Fibroblast of lung (primary cell): ENCODE results near the gene CFP. TPM values are rescaled to one million over a fixed set of nuclear protein-coding genes. Genes with fewer than 3 reads are reported as not detected.

ENCODE experiments used
- DNase-seq, 2 donors: peaks; one replicate each; pipeline versions ENCODE4 v3.0.0 to v3.0.0-alpha.2; 2010; ENCODE audit warnings: low read depth in 2 of 2
- H2AFZ ChIP-seq: 2 replicates; pipeline ENCODE4 v1.5.1; 2012; ENCODE audit warnings: low read length, control low read depth, inconsistent platforms
- H3K27ac ChIP-seq: 2 replicates; pipeline ENCODE4 v1.5.1; 2011; ENCODE audit warnings: low read length, control low read depth; ENCODE audit not compliant: insufficient read depth
- H3K27me3 ChIP-seq: 2 replicates; pipeline ENCODE4 v1.5.1; 2011; ENCODE audit warnings: mild to moderate bottlenecking, low read length; ENCODE audit not compliant: control insufficient read depth, insufficient read depth
- H3K36me3 ChIP-seq: 2 replicates; pipeline ENCODE4 v1.5.1; 2011; ENCODE audit warnings: low read length; ENCODE audit not compliant: control insufficient read depth, insufficient read depth
- H3K4me1 ChIP-seq: 2 replicates; pipeline ENCODE4 v1.5.1; 2011; ENCODE audit warnings: low read length; ENCODE audit not compliant: control insufficient read depth, insufficient read depth; ENCODE audit errors: extremely low read depth
- H3K4me2 ChIP-seq: 2 replicates; pipeline ENCODE4 v1.5.1; 2011; ENCODE audit warnings: low read length, control low read depth; ENCODE audit not compliant: insufficient read depth; ENCODE audit errors: extremely low read depth
- H3K4me3 ChIP-seq, 4 experiments: fragments of 200-600 bp in 1 of 4; sonication (generic) in 1 of 4; replicated peaks in 1 of 4; 2 replicates each; pipeline ENCODE4 v1.5.1; 2011 to 2016; ENCODE audit warnings: low read length in 4 of 4, low read depth in 3 of 4, mild to moderate bottlenecking in 3 of 4, control low read depth in 2 of 4, inconsistent platforms in 1 of 4, mixed read lengths in 1 of 4; ENCODE audit not compliant: insufficient read depth in 1 of 4; ENCODE audit errors: control extremely low read depth in 1 of 4
- H3K79me2 ChIP-seq: 2 replicates; pipeline ENCODE4 v1.5.1; 2012; ENCODE audit warnings: mild to moderate bottlenecking, low read length, inconsistent platforms; ENCODE audit not compliant: control insufficient read depth, insufficient read depth
- H3K9ac ChIP-seq: 2 replicates; pipeline ENCODE4 v1.5.1; 2011; ENCODE audit warnings: mild to moderate bottlenecking, low read length, control low read depth; ENCODE audit not compliant: insufficient read depth
- H3K9me3 ChIP-seq: 2 replicates; pipeline ENCODE4 v1.5.1; 2012; ENCODE audit warnings: low read depth, low read length; ENCODE audit not compliant: control insufficient read depth, insufficient read depth
- H4K20me1 ChIP-seq: 2 replicates; pipeline ENCODE4 v1.5.1; 2011; ENCODE audit warnings: low read length; ENCODE audit not compliant: control insufficient read depth, insufficient read depth; ENCODE audit errors: extremely low read depth
- CTCF ChIP-seq, 2 donors: IDR thresholded peaks in 1 of 2; conservative IDR thresholded peaks in 1 of 2; 1 replicate in 1 of 2; 2 replicates in 1 of 2; pipeline ENCODE4 v1.5.1; 2011 to 2012; ENCODE audit warnings: low read length in 2 of 2, control low read depth in 1 of 2, inconsistent platforms in 1 of 2, low read depth in 1 of 2, mild to moderate bottlenecking in 1 of 2
- EZH2 ChIP-seq: IDR thresholded peaks from 2 replicates; pipeline ENCODE4 v1.5.1; 2012; ENCODE audit warnings: low read length, control low read depth, mild to moderate bottlenecking; ENCODE audit errors: missing control alignments
- polyA plus RNA-seq, 2 donors: library from polyadenylated mRNA; depleted of rRNA in 1 of 2; stranded (reverse) in 1 of 2; unstranded in 1 of 2; fragments of >200 nt; gene quantifications; 2 replicates each; pipeline ENCODE4 v1.2.1, GENCODE V29; 2011 to 2012; ENCODE audit warnings: missing spikeins in 1 of 2
- total RNA-seq: library from RNA; depleted of rRNA; stranded (reverse); fragments of >200 nt; gene quantifications from 2 replicates; pipeline ENCODE4 v1.2.1, GENCODE V29; 2014

The CFP gene
- total and polyA plus RNA-seq, 2 donors (not counting 1 experiment from before 2014, with no cell fraction given), result 0.08 to 0.17 TPM

DNA sequence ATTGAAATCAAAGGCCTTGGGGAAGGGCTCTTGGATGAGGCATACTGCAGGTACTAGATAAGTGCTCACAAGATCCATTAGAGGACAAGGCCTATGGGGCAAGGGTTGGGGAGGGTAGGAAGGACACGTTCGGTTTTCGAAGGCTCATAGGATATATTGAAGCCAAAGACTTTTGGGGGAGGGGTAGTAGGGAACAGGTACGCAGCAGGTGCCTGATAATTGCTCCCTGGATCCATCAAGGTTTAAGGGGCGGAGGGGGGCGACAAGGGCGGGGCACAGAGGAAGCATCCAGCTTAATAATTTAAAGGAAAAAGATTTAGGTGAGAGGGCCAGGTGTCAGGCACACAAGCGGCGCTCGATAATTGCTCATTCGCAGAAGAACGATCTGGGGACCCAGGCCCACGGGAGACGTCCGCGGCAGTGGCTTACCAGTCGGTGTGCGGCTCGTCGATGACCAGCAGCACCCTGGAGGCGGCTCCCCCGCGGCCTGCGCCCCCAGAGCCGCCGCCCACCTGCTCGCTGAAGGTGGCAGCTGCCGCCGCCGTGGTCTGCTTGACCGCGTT is 10.7 kb downstream of the CFP start:
- Histone ChIP-seq H4K20me1 (no peaks in the 10 kb centered on the region), H3K4me1 (peaks cover 3% of the 10 kb centered on the region), H3K27ac (no peak overlapping the region), H3K9me3 (no peaks in the 10 kb centered on the region), H3K27me3 (peaks cover 5% of the 10 kb centered on the region), H3K4me2 (no peak overlapping the region), H3K36me3 (no peaks in the 10 kb centered on the region), H2AFZ (no peak overlapping the region), H3K4me3 (peak overlapping the region in 1 of 4 experiments; percentile 48), H3K9ac (no peak overlapping the region), H3K79me2 (no peaks in the 10 kb centered on the region)
- no peak for TF ChIP-seq CTCF (conservative IDR thresholded peaks at IDR 0.05 in 1 of 2, IDR thresholded peaks at IDR 0.05 in 1 of 2; ENCODE audit: low read depth in 1 of 2, low read length in 2 of 2)
- TF ChIP-seq EZH2, result no peak
- DNase-seq, result no peak

- DNase-seq, result no peak
- TF ChIP-seq CTCF (conservative IDR thresholded peaks at IDR 0.05 in 1 of 2, IDR thresholded peaks at IDR 0.05 in 1 of 2; ENCODE audit: low read depth in 1 of 2, low read length in 2 of 2), result no peak
- TF ChIP-seq EZH2, result no peak
Observed at GRCh38 chrX:47614618-47615017, 15.1 kb downstream of the CFP start.

DNA sequence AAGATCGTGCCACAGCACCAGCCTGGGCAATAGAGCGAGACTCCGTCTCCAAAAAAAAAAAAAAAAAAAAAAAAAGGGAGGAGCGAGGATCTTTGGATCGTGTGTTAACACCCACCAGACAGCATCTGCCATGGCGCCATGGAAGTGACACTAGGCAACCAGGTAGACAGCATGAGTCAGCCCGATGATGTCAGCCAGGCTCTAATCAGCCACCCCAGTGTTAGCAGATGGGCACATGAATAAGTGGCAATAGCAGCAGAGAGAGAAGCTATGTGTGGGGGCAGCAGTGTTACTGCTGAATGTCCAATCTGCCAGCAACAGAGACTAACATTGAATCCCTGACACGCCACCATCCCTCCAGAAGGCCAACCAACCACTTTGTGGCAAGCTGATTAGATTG is 16.6 kb downstream of the CFP start:
- H4K20me1 ChIP-seq, result no peaks in the 10 kb centered on the region
- DNase-seq, result no peak

More at GRCh38 chrX:47614618-47615017, 15.1 kb downstream of the CFP start:
- no peaks in the 10 kb centered on the region for H3K4me1 ChIP-seq
- no peak overlapping the region for H3K4me2 ChIP-seq
- H3K27me3 ChIP-seq, result peaks cover 5% of the 10 kb centered on the region
- no peak overlapping the region for H2AFZ ChIP-seq
- no peaks in the 10 kb centered on the region for H3K79me2 ChIP-seq
- H3K27ac ChIP-seq, result no peak overlapping the region
- no peaks in the 10 kb centered on the region for H3K36me3 ChIP-seq
- H4K20me1 ChIP-seq, result no peaks in the 10 kb centered on the region
- no peak overlapping the region for H3K9ac ChIP-seq
- H3K4me3 ChIP-seq, result no peak overlapping the region
- no peaks in the 10 kb centered on the region for H3K9me3 ChIP-seq

More for the DNA sequence above, 16.6 kb downstream of the CFP start:
- H3K9ac ChIP-seq, result no peak overlapping the region
- H3K4me1 ChIP-seq, result no peaks in the 10 kb centered on the region
- TF ChIP-seq EZH2 (no peak), CTCF (conservative IDR thresholded peaks at IDR 0.05 in 1 of 2, IDR thresholded peaks at IDR 0.05 in 1 of 2; ENCODE audit: low read depth in 1 of 2, low read length in 2 of 2) (no peak)
- no peaks in the 10 kb centered on the region for H3K9me3 ChIP-seq
- H3K27ac ChIP-seq, result no peak overlapping the region
- H3K27me3 ChIP-seq, result peaks cover 7% of the 10 kb centered on the region
- no peaks in the 10 kb centered on the region for H3K36me3 ChIP-seq
- H2AFZ ChIP-seq, result no peak overlapping the region
- H3K4me2 ChIP-seq, result no peak overlapping the region
- H3K79me2 ChIP-seq, result no peaks in the 10 kb centered on the region
- no peak overlapping the region for H3K4me3 ChIP-seq
